Mesendoderm (in vitro differentiated cells): ENCODE data around the gene TRAF7.

Experiments
- DNase-seq: peaks from one replicate; pipeline ENCODE4 v3.0.0; 2013
- H2AK5ac ChIP-seq: 2 replicates; pipeline ENCODE4 v1.6.1; 2013; ENCODE audit warnings: low read length, inconsistent platforms
- H2BK120ac ChIP-seq: 2 replicates; pipeline ENCODE4 v1.6.1; 2013; ENCODE audit warnings: low read depth, mild to moderate bottlenecking, low read length, moderate library complexity, mixed read lengths
- H2BK15ac ChIP-seq: replicated peaks from 2 replicates; pipeline ENCODE4 v1.6.1; 2013; ENCODE audit warnings: low read depth, mild to moderate bottlenecking, moderate library complexity
- H2BK5ac ChIP-seq: 2 replicates; pipeline ENCODE4 v1.6.1; 2013; ENCODE audit warnings: low read length, inconsistent platforms
- H3K18ac ChIP-seq: 2 replicates; pipeline ENCODE4 v1.6.1; 2013; ENCODE audit warnings: mild to moderate bottlenecking, low read length, mixed read lengths
- H3K23ac ChIP-seq: one replicate; pipeline ENCODE4 v1.6.1; 2013; ENCODE audit warnings: low read length
- H3K27ac ChIP-seq: 2 replicates; pipeline ENCODE4 v1.5.1; 2013; ENCODE audit warnings: low read depth, mild to moderate bottlenecking, inconsistent platforms, low read length, moderate library complexity
- H3K27me3 ChIP-seq: 2 replicates; pipeline ENCODE4 v1.6.1; 2013; ENCODE audit warnings: low read length, control low read depth, mild to moderate bottlenecking, inconsistent platforms; ENCODE audit not compliant: insufficient read depth, poor library complexity
- H3K36me3 ChIP-seq: 2 replicates; pipeline ENCODE4 v1.6.1; 2013; ENCODE audit warnings: low read length, inconsistent platforms; ENCODE audit not compliant: control insufficient read depth, insufficient read depth
- H3K4ac ChIP-seq: one replicate; pipeline ENCODE4 v1.6.1; 2013; ENCODE audit warnings: low read depth, mild to moderate bottlenecking, low read length, moderate library complexity
- H3K4me1 ChIP-seq: 2 replicates; pipeline ENCODE4 v1.6.1; 2013; ENCODE audit warnings: low read depth, low read length, inconsistent platforms; ENCODE audit not compliant: control insufficient read depth
- H3K4me2 ChIP-seq: 2 replicates; pipeline ENCODE4 v1.6.1; 2013; ENCODE audit warnings: low read length
- H3K4me3 ChIP-seq: 2 replicates; pipeline ENCODE4 v1.5.1; 2013; ENCODE audit warnings: mild to moderate bottlenecking, low read length
- H3K56ac ChIP-seq: one replicate; pipeline ENCODE4 v1.6.1; 2013; ENCODE audit warnings: low read length
- H3K79me1 ChIP-seq: 2 replicates; pipeline ENCODE4 v1.6.1; 2013; ENCODE audit warnings: low read length, inconsistent platforms
- H3K79me2 ChIP-seq: 2 replicates; pipeline ENCODE4 v1.6.1; 2013; ENCODE audit warnings: mild to moderate bottlenecking, low read length; ENCODE audit not compliant: control insufficient read depth, insufficient read depth
- H3K9ac ChIP-seq: 2 replicates; pipeline ENCODE4 v1.6.1; 2013; ENCODE audit warnings: low read length, inconsistent platforms
- H4K5ac ChIP-seq: one replicate; pipeline ENCODE4 v1.6.1; 2013; ENCODE audit warnings: low read length
- H4K8ac ChIP-seq: one replicate; pipeline ENCODE4 v1.6.1; 2013; ENCODE audit warnings: low read depth, mild to moderate bottlenecking, control low read depth, low read length, moderate library complexity
- WGBS: extraction: QIAGEN DNeasy Blood & Tissue Kit; methylation state at CpG from one replicate; pipeline ENCODE4 v1.1.7; 2013; ENCODE audit warnings: low lambda C conversion rate, missing lambda C conversion rate; ENCODE audit not compliant: insufficient coverage; ENCODE audit errors: extremely low coverage; 5-methylcytosine and 5-hydroxymethylcytosine counted together

TRAF7 gene

GRCh38 chr16:2173916-2174315 is 18.3 kb downstream of the TRAF7 start:
- no peak overlapping the region for H3K9ac ChIP-seq
- no peak overlapping the region for H2AK5ac ChIP-seq
- no peak overlapping the region for H4K5ac ChIP-seq
- no peak overlapping the region for H3K27ac ChIP-seq
- no peaks in the 10 kb centered on the region for H3K27me3 ChIP-seq
- no peak overlapping the region for H2BK5ac ChIP-seq
- H3K4ac ChIP-seq, result no peak overlapping the region
- no peak overlapping the region for H2BK15ac ChIP-seq
- no peak overlapping the region for H3K4me3 ChIP-seq
- H3K23ac ChIP-seq, result no peak overlapping the region
- no peak overlapping the region for H3K18ac ChIP-seq
- no peak overlapping the region for H2BK120ac ChIP-seq
- H3K4me1 ChIP-seq, result no peaks in the 10 kb centered on the region
- H3K36me3 ChIP-seq, result peaks cover 20% of the 10 kb centered on the region
- no peaks in the 10 kb centered on the region for H3K79me2 ChIP-seq
- no peak overlapping the region for H3K4me2 ChIP-seq
- no peak overlapping the region for H4K8ac ChIP-seq
- WGBS, result no CpG with 5 or more reads among the region's 4 CpGs
- no peak for DNase-seq
- no peak overlapping the region for H3K56ac ChIP-seq
- H3K79me1 ChIP-seq, result no peaks in the 10 kb centered on the region

- H3K4me2 ChIP-seq, result no peak overlapping the region
- no peak overlapping the region for H2BK15ac ChIP-seq
- WGBS, result no CpG with 5 or more reads among the region's 21 CpGs
- DNase-seq, result no peak
- H2BK120ac ChIP-seq, result no peak overlapping the region
- no peak overlapping the region for H3K27ac ChIP-seq
- H3K27me3 ChIP-seq, result no peaks in the 10 kb centered on the region
- no peaks in the 10 kb centered on the region for H3K79me1 ChIP-seq
- H4K8ac ChIP-seq, result no peak overlapping the region
- H2AK5ac ChIP-seq, result no peak overlapping the region
- H3K56ac ChIP-seq, result no peak overlapping the region
- no peaks in the 10 kb centered on the region for H3K79me2 ChIP-seq
- no peak overlapping the region for H3K4me3 ChIP-seq
- no peak overlapping the region for H4K5ac ChIP-seq
- no peak overlapping the region for H3K18ac ChIP-seq
- H3K9ac ChIP-seq, result no peak overlapping the region
- no peak overlapping the region for H3K4ac ChIP-seq
- no peak overlapping the region for H3K23ac ChIP-seq
- H3K4me1 ChIP-seq, result no peaks in the 10 kb centered on the region
- no peak overlapping the region for H2BK5ac ChIP-seq
- H3K36me3 ChIP-seq, result peaks cover 20% of the 10 kb centered on the region
These were observed 19.0 kb downstream of the TRAF7 start for GRCh38 chr16:2174396-2175131.

- Histone ChIP-seq H3K23ac (no peak overlapping the region), H3K56ac (no peak overlapping the region), H3K4ac (no peak overlapping the region), H2BK5ac (no peak overlapping the region), H3K18ac (no peak overlapping the region), H3K27ac (no peak overlapping the region), H2BK120ac (no peak overlapping the region), H3K4me1 (no peaks in the 10 kb centered on the region), H3K79me1 (no peaks in the 10 kb centered on the region), H3K79me2 (no peaks in the 10 kb centered on the region), H3K9ac (no peak overlapping the region), H2AK5ac (no peak overlapping the region), H3K27me3 (no peaks in the 10 kb centered on the region), H3K36me3 (peaks cover 20% of the 10 kb centered on the region), H3K4me2 (no peak overlapping the region), H3K4me3 (no peak overlapping the region), H4K5ac (no peak overlapping the region), H2BK15ac (no peak overlapping the region), H4K8ac (no peak overlapping the region)
- WGBS, result no CpG with 5 or more reads among the region's 10 CpGs
- no peak for DNase-seq
These were observed 19.9 kb downstream of the TRAF7 start for GRCh38 chr16:2175454-2175853.

GRCh38 chr16:2176047-2176446 is 20.5 kb downstream of the TRAF7 start:
- Histone ChIP-seq H3K4ac (no peak overlapping the region), H2AK5ac (no peak overlapping the region), H4K8ac (no peak overlapping the region), H4K5ac (no peak overlapping the region), H3K4me2 (no peak overlapping the region), H2BK120ac (no peak overlapping the region), H3K79me2 (no peaks in the 10 kb centered on the region), H3K23ac (no peak overlapping the region), H3K18ac (no peak overlapping the region), H3K4me1 (no peaks in the 10 kb centered on the region), H3K9ac (no peak overlapping the region), H3K36me3 (peaks cover 20% of the 10 kb centered on the region), H2BK5ac (no peak overlapping the region), H2BK15ac (no peak overlapping the region), H3K79me1 (no peaks in the 10 kb centered on the region), H3K56ac (no peak overlapping the region), H3K27me3 (no peaks in the 10 kb centered on the region), H3K27ac (no peak overlapping the region), H3K4me3 (no peak overlapping the region)
- no CpG with 5 or more reads among the region's 23 CpGs for WGBS
- DNase-seq, result no peak

GRCh38 chr16:2177101-2177500 is 21.5 kb downstream of the TRAF7 start:
- DNase-seq, result no peak
- no peaks in the 10 kb centered on the region for H3K27me3 ChIP-seq
- H3K18ac ChIP-seq, result no peak overlapping the region
- no peak overlapping the region for H3K4ac ChIP-seq
- no peak overlapping the region for H3K9ac ChIP-seq
- H3K4me2 ChIP-seq, result no peak overlapping the region
- peaks cover 13% of the 10 kb centered on the region for H3K36me3 ChIP-seq
- no peaks in the 10 kb centered on the region for H3K79me1 ChIP-seq
- H2BK120ac ChIP-seq, result no peak overlapping the region
- no peak overlapping the region for H3K4me3 ChIP-seq
- no peak overlapping the region for H4K8ac ChIP-seq
- no peak overlapping the region for H3K23ac ChIP-seq
- no peaks in the 10 kb centered on the region for H3K79me2 ChIP-seq
- WGBS, result no CpG with 5 or more reads among the region's 18 CpGs
- H3K4me1 ChIP-seq, result no peaks in the 10 kb centered on the region
- H2BK5ac ChIP-seq, result no peak overlapping the region
- no peak overlapping the region for H2BK15ac ChIP-seq
- H3K27ac ChIP-seq, result no peak overlapping the region
- no peak overlapping the region for H3K56ac ChIP-seq
- no peak overlapping the region for H4K5ac ChIP-seq
- no peak overlapping the region for H2AK5ac ChIP-seq

- Histone ChIP-seq H4K8ac (no peak overlapping the region), H3K23ac (no peak overlapping the region), H3K4ac (no peak overlapping the region), H3K9ac (no peak overlapping the region), H2BK5ac (no peak overlapping the region), H2BK120ac (no peak overlapping the region), H3K4me2 (no peak overlapping the region), H3K56ac (no peak overlapping the region), H3K4me1 (no peaks in the 10 kb centered on the region), H3K18ac (no peak overlapping the region), H3K27me3 (no peaks in the 10 kb centered on the region), H3K4me3 (no peak overlapping the region), H2AK5ac (no peak overlapping the region), H3K79me1 (no peaks in the 10 kb centered on the region), H2BK15ac (no peak overlapping the region), H3K27ac (no peak overlapping the region), H3K79me2 (no peaks in the 10 kb centered on the region), H4K5ac (no peak overlapping the region), H3K36me3 (peaks cover 13% of the 10 kb centered on the region)
- no CpG with 5 or more reads among the region's 20 CpGs for WGBS
- DNase-seq, result no peak
These were observed 22.0 kb downstream of the TRAF7 start for GRCh38 chr16:2177561-2177960.
